ENCODE data around the gene TXNRD1.
A peak's percentile ranks its signal among the peaks of the same experiment; 100 is the strongest.
"Not testable (repeated sequence)": the region's sequence is repeated elsewhere in the genome, so short reads cannot be mapped to it uniquely, and the experiment has no call there.

TXNRD1 gene

DNA sequence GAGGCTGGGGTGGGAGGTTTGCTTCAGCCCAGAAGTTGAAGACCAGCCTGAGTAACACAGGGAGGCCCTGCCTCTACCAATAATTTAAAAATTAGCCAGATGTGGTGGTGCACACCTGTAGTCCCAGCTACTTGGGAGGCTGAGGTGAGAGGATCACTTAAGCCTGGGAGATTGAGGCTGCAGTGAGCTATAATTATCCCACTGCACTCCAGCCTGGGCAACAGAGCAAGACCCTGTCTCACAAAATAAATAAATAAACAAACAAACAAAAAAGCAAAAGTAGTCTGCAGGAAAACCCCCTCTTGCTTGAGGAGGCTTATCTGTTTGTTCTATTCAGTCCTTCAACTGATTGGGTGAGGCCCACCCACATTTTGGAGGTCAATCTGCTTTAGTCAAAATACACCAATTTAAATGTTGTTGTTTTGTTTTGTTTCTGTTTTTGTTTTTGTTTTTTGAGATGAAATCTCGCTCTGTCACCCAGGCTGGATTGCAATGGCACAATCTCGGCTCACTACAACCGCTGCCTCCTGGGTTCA, 24.9 kb upstream of the TXNRD1 start:
- no peak for DNase-seq (ENCODE audit: low spot score)

DNA sequence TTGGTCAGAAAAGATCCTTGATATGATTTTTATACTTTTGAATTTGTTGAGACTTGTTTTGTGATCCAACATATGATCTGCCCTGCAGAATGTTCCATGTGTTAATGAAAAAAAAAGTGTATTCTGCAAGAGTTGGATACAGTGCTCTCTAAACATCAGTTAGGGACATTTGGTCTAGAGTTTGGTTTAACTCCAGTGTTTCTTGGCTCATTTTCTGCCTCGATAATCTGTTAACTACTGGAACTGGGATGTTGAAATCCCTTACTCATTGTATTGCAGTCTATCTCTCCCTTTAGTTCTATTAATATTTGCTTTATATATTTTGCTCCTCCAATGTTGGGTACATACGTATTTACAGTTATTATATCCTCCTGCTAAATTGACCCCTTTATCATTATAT, 18.3 kb upstream of the TXNRD1 start:
- no peak for DNase-seq (ENCODE audit: low spot score)

DNA sequence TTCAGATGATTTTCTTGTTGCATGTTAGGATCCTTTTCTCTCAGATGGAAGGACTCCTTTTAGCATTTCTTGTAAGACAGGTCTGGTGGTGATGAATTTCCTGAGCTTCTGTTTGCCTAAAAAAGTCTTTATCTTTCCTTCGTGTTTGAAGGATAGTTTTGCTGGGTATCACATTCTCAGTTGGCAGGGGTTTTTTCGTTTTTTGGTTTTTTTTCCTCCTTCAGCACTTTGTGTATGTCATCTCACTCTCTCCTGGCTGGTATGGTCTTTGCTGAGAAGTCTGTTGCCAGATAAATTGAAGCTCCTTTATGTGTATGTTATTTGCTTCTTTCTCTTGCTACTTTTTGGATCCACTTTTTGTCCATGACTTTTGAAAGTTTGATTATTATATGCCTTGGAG, 15.6 kb upstream of the TXNRD1 start:
- DNase-seq (ENCODE audit: low spot score): no peak

- peak; percentile 66 for DNase-seq (ENCODE audit: low spot score)
These were observed 14.2 kb upstream of the TXNRD1 start for GRCh38 chr12:104201238-104202001.

- no peak for DNase-seq (ENCODE audit: low spot score)
These were observed 10.7 kb upstream of the TXNRD1 start for GRCh38 chr12:104204690-104205480.

GRCh38 chr12:104207416-104208205, 8.0 kb upstream of the TXNRD1 start:
- no peak for DNase-seq (ENCODE audit: low spot score)

- no peak for DNase-seq (ENCODE audit: low spot score)
These were observed 3.1 kb upstream of the TXNRD1 start for GRCh38 chr12:104212516-104212915.

DNA sequence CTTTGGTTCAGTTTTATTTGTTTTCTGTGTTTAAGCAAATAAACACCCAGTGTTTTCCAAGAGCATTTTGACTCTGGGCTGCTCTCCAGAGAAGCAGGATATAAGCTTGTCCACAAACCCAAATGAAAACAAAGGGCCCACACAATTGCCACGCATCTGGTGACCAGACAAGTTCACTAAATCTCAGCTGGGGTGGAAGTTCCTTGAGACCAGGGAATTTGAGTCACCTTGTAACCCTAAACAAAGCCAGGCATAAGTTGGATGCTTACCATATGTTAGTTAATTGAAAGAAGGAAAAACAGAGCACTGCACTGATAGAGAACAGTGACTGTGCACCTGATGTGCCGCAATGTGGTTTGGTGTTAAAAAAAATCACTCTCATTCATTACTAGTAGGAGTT, 1.6 kb upstream of the TXNRD1 start:
- DNase-seq (ENCODE audit: low spot score): no peak

DNA sequence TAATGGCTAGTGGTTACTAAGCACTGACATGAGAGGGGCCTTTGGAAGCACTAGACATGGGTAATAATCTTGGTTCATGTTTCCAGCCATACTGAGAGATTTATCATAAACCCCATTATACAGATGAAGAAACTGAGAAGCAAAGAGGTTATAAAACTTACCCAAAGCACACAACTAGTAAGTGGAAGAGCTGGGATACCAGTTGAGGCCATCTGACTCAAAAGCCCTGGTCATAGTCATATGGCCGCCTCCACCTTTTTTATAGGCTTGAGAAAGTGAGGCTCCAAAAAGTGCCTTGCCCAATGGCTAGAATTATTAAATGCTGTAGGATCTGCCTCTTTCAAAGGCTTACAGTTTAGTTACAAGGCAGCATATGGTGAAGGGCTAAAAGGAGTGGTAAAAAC, 944 bp downstream of the TXNRD1 start:
- DNase-seq (ENCODE audit: low spot score): no peak

DNA sequence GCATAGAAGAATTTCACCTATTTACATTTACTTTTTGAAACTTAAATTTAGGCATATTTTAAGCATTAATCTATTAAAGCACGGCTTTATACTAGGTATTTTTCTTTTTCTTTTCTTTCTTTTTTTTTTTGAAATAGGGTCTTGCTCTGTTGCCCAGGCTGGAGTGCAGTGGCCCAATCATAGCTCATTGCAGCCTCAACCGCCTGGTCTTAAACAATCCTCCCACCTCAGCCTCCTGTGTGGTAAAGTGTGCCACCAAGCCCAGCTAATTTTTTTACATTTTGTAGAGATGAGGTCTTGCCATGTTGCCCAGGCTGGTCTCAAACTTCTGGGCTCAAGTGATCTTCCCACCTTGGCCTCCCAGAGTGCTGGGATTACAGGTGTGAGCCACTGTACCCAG, 2.9 kb downstream of the TXNRD1 start:
- not testable (repeated sequence) for DNase-seq (ENCODE audit: low spot score)

GRCh38 chr12:104218935-104219334, 3.4 kb downstream of the TXNRD1 start:
- peak; percentile 27 for DNase-seq (ENCODE audit: low spot score)

GRCh38 chr12:104219361-104219892, 3.8 kb downstream of the TXNRD1 start:
- peak; percentile 39 for DNase-seq (ENCODE audit: low spot score)

GRCh38 chr12:104219908-104220404, 4.4 kb downstream of the TXNRD1 start:
- peak; percentile 91 for DNase-seq (ENCODE audit: low spot score)

DNA sequence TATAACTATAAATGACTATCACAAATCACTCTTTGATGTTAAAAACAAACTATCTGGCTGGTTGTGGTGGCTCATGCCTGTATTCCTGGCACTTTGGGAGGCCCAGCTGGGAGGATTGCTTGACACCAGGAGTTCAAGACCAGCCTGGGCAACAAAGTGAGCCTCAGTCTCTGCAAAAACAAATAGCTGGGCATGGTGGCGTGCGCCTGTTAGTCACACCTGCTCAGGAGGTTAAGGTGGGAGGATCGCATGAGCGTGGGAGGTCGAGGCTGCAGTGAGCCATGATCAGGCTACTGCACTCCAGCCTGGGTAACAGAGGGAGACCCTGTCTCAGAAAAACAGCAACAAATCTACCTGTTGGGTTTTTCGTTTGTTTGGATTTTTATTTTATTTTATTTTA, 5.4 kb downstream of the TXNRD1 start:
- no peak for DNase-seq (ENCODE audit: low spot score)

GRCh38 chr12:104222976-104223375, 7.4 kb downstream of the TXNRD1 start:
- DNase-seq (ENCODE audit: low spot score): no peak

DNA sequence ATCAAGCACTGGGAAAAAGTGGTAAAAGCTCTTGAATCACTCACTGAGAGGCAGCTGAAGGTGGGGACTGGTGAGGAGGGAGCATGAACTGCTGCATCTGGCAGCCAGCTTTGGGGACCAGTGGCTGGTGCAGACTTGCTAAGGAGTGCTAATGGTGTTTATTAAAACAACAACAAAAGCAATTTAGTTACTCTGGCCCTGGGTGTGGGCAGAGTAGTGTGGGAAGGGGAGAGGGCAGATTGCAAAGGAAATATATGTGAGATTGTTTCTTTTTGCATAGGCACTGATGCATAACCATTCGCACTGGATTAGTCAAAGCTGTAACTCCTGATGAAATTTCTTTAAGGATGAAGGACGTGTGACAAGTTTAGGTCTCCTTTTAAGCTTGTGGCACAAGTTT, 8.1 kb downstream of the TXNRD1 start:
- DNase-seq (ENCODE audit: low spot score): peak; percentile 7

DNA sequence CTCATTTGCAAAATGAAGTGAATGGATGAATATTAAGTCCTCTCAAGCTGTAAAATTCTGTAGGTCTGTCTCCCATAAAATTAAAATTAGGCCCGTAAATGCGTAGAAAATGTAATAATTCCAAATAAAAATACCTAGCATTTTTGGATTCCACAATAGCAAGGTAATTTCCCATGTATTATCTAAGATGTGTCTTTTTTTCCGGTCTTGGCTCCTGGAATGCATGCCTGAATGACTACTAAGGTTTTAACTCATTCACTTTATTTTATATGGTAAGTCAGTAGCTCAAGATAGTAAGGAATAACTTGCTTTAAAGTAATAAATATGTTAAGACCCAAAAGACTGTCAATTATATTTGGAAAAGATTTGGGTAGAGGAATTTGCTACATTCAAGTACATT, 11.1 kb downstream of the TXNRD1 start:
- no peak for DNase-seq (ENCODE audit: low spot score)

GRCh38 chr12:104230304-104231095, 14.9 kb downstream of the TXNRD1 start:
- DNase-seq (ENCODE audit: low spot score): no peak

GRCh38 chr12:104232609-104233280, 17.2 kb downstream of the TXNRD1 start:
- DNase-seq (ENCODE audit: low spot score): no peak

DNA sequence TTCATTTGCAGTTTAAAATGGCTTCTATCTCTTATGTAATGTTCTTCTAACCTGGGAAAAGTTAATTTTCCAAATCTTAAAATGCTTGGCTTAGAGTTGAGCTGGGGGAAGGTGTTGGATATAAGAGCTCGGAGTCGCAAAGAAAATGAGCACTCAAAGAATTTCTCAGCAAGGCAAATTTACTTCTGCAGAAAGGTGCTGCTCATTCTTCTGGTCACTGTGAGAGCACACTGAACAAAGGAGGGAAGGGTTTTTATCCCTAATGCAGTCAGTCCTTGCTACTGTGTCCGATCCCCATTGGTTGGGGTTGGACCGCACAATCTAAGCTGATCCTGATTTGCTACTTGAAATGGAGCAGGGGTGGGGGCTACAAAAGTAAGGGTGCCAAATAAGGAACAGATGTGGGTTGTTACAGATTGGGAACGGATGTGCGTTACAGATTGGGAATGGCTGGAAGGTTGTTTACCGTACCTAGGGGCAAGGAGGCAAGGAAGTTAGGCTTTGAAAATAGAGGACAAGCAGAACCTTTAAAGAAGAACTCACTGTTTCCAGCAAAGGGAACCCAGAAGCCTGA, 19.4 kb downstream of the TXNRD1 start:
- no peak for DNase-seq (ENCODE audit: low spot score)
